Measurements from ENCODE around the gene GPR25.

Gene GPR25

DNA sequence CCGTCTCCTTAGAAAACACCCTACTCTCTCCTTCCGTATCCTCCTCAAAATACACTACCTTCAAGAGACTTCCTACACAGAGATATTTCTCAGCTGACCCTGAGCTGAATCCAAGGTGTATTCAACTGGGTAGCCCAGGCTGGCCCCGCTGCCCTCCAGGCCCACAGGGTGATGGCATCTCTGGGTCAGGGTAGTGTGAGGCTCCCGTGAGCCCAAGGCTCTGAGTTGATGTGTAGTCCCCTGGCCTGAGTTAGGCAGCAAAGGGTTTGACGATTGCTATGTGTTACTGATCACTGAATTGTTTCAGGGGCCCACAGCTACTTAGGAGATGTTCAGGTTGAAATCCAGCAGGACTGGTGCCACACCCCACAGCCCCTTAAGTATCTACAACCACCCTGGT, 28.6 kb downstream of the GPR25 start:
- Histone ChIP-seq H3K9ac (ENCODE audit: low read depth, low read length, poor library complexity) (no peak overlapping the region), H3K9me3 (replicated peaks in 1 of 2; ENCODE audit: control insufficient read depth in 2 of 2, insufficient read depth in 1 of 2, low read depth in 1 of 2, low read length in 2 of 2) (no peaks in the 10 kb centered on the region), H3K27ac (replicated peaks; ENCODE audit: low read length) (no peak overlapping the region), H2BK5ac (ENCODE audit: low read length) (no peak overlapping the region), H3K18ac (ENCODE audit: low read length) (no peak overlapping the region), H2BK120ac (ENCODE audit: low read depth, low read length) (no peak overlapping the region), H3K36me3 (replicated peaks in 1 of 2; ENCODE audit: control insufficient read depth in 2 of 2, insufficient read depth in 2 of 2, low read length in 2 of 2) (peaks cover 51 to 96% of the 10 kb centered on the region in 2 donors), H2AFZ (ENCODE audit: low read length) (no peak overlapping the region), H2BK15ac (ENCODE audit: low read length) (no peak overlapping the region), H2BK12ac (ENCODE audit: low read length) (no peak overlapping the region), H3K14ac (ENCODE audit: low read length) (no peak overlapping the region), H3K79me1 (ENCODE audit: low read depth, low read length) (peaks cover 9% of the 10 kb centered on the region), H3K23ac (ENCODE audit: low read depth, low read length, poor library complexity) (no peak overlapping the region), H3K4me2 (ENCODE audit: insufficient read depth, low read length, poor library complexity, severe bottlenecking) (no peak overlapping the region), H3K4me1 (ENCODE audit: control insufficient read depth in 2 of 2, insufficient read depth in 1 of 2, low read depth in 1 of 2, low read length in 2 of 2) (peaks cover 2 to 7% of the 10 kb centered on the region in 2 donors), H3K4ac (ENCODE audit: low read length) (no peak overlapping the region), H4K91ac (ENCODE audit: low read depth, low read length, poor library complexity) (no peak overlapping the region), H3K4me3 (ENCODE audit: low read length in 2 of 2) (no peak overlapping the region), H2AK5ac (ENCODE audit: low read depth, low read length) (no peak overlapping the region), H3K27me3 (ENCODE audit: control insufficient read depth in 3 of 3, insufficient read depth in 3 of 3, low read depth in 1 of 3, low read length in 3 of 3) (no peaks in the 10 kb centered on the region), H4K8ac (ENCODE audit: low read depth, low read length) (no peak overlapping the region)
- no peak for DNase-seq (ENCODE audit: low spot score)
- 100% methylated on average over 1 of the region's 5 CpGs; no CpG with 5 or more reads in 1 of the 2 donors for WGBS, 2 donors (ENCODE audit: extremely low coverage in 2 of 2, insufficient read length in 2 of 2, insufficient replicate concordance in 1 of 2)

DNA sequence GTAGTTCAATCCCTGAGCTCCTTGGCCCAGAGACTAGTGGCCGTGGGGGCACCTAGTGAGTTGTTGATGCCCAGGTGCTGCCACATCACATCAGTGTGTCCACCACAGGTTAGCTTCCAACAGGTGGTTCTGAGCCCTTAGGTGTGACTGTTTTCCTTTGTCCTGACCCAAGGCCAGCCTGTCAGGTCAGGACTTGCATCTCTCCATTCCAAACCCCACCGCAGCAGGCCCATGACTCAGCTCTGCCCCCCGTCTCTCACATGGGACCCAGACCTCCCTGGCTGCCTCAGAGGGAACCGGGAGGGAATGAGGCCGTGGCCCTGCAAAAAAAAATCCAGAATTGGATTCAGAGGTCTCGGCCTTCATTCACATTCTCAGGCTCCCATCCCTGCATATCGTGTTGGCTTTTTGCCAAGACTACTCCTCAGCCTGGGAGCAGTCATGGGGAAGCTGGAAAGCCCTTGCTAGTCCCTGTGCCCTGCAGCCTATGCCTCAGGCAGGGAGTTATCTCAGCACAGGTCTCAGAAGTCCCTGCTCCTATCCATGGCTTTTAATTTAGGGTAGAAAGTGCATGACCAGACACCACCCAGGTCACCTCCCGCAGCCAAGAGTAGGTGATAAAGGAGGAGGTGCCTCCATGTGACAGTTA, 29.1 kb downstream of the GPR25 start:
- no peak overlapping the region for H3K9ac ChIP-seq (ENCODE audit: low read depth, low read length, poor library complexity)
- H3K27me3 ChIP-seq (ENCODE audit: control insufficient read depth in 3 of 3, insufficient read depth in 3 of 3, low read depth in 1 of 3, low read length in 3 of 3) = no peaks in the 10 kb centered on the region
- H3K36me3 ChIP-seq (replicated peaks in 1 of 2; ENCODE audit: control insufficient read depth in 2 of 2, insufficient read depth in 2 of 2, low read length in 2 of 2) = peaks cover 53 to 96% of the 10 kb centered on the region in 2 donors
- H4K91ac ChIP-seq (ENCODE audit: low read depth, low read length, poor library complexity) = no peak overlapping the region
- H3K14ac ChIP-seq (ENCODE audit: low read length) = no peak overlapping the region
- peaks cover 0 to 3% of the 10 kb centered on the region in 2 donors for H3K4me1 ChIP-seq (ENCODE audit: control insufficient read depth in 2 of 2, insufficient read depth in 1 of 2, low read depth in 1 of 2, low read length in 2 of 2)
- no peak overlapping the region for H3K23ac ChIP-seq (ENCODE audit: low read depth, low read length, poor library complexity)
- no CpG with 5 or more reads among the region's 8 CpGs for WGBS, 2 donors (ENCODE audit: extremely low coverage in 2 of 2, insufficient read length in 2 of 2, insufficient replicate concordance in 1 of 2)
- no peak overlapping the region for H3K18ac ChIP-seq (ENCODE audit: low read length)
- no peak overlapping the region for H2BK12ac ChIP-seq (ENCODE audit: low read length)
- H2BK120ac ChIP-seq (ENCODE audit: low read depth, low read length) = no peak overlapping the region
- H2BK5ac ChIP-seq (ENCODE audit: low read length) = no peak overlapping the region
- H4K8ac ChIP-seq (ENCODE audit: low read depth, low read length) = no peak overlapping the region
- no peak overlapping the region for H2BK15ac ChIP-seq (ENCODE audit: low read length)
- H3K4ac ChIP-seq (ENCODE audit: low read length) = no peak overlapping the region
- no peak overlapping the region for H3K4me3 ChIP-seq (ENCODE audit: low read length in 2 of 2)
- no peak for DNase-seq (ENCODE audit: low spot score)
- no peak overlapping the region for H2AK5ac ChIP-seq (ENCODE audit: low read depth, low read length)
- no peak overlapping the region for H3K4me2 ChIP-seq (ENCODE audit: insufficient read depth, low read length, poor library complexity, severe bottlenecking)
- H2AFZ ChIP-seq (ENCODE audit: low read length) = no peak overlapping the region
- H3K27ac ChIP-seq (replicated peaks; ENCODE audit: low read length) = no peak overlapping the region
- H3K79me1 ChIP-seq (ENCODE audit: low read depth, low read length) = peaks cover 9% of the 10 kb centered on the region
- H3K9me3 ChIP-seq (replicated peaks in 1 of 2; ENCODE audit: control insufficient read depth in 2 of 2, insufficient read depth in 1 of 2, low read depth in 1 of 2, low read length in 2 of 2) = no peaks in the 10 kb centered on the region

DNA sequence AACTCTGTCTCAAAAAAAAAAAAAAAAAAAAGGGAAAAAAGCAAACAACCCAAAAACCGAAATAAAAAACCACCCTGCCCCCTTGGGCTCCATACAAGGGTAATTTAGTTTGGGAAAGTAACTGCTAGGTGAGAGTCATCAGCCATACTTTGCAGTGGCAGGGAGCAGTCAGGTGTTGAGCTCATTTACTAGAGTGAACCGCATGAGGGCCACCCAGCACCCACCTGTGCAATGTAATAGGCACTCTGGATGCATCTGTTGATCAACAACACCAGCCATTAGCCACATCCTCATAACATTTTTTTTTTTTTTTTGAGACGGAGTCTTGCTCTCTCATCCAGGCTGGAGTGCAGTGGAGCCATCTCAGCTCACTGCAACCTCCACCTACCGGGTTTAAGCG, 31.0 kb downstream of the GPR25 start:
- WGBS, 2 donors (ENCODE audit: extremely low coverage in 2 of 2, insufficient read length in 2 of 2, insufficient replicate concordance in 1 of 2) = no CpG with 5 or more reads among the region's 5 CpGs
- no peak overlapping the region for H3K27ac ChIP-seq (replicated peaks; ENCODE audit: low read length)
- no peaks in the 10 kb centered on the region for H3K79me1 ChIP-seq (ENCODE audit: low read depth, low read length)
- no peaks in the 10 kb centered on the region for H3K27me3 ChIP-seq (ENCODE audit: control insufficient read depth in 3 of 3, insufficient read depth in 3 of 3, low read depth in 1 of 3, low read length in 3 of 3)
- no peak overlapping the region for H3K9ac ChIP-seq (ENCODE audit: low read depth, low read length, poor library complexity)
- no peak overlapping the region for H2BK12ac ChIP-seq (ENCODE audit: low read length)
- no peaks in the 10 kb centered on the region for H3K9me3 ChIP-seq (replicated peaks in 1 of 2; ENCODE audit: control insufficient read depth in 2 of 2, insufficient read depth in 1 of 2, low read depth in 1 of 2, low read length in 2 of 2)
- no peak overlapping the region for H2AFZ ChIP-seq (ENCODE audit: low read length)
- H2AK5ac ChIP-seq (ENCODE audit: low read depth, low read length) = no peak overlapping the region
- no peak overlapping the region for H4K91ac ChIP-seq (ENCODE audit: low read depth, low read length, poor library complexity)
- H3K14ac ChIP-seq (ENCODE audit: low read length) = no peak overlapping the region
- H3K36me3 ChIP-seq (replicated peaks in 1 of 2; ENCODE audit: control insufficient read depth in 2 of 2, insufficient read depth in 2 of 2, low read length in 2 of 2) = peaks cover 61 to 96% of the 10 kb centered on the region in 2 donors
- no peak overlapping the region for H3K4ac ChIP-seq (ENCODE audit: low read length)
- H3K4me3 ChIP-seq (ENCODE audit: low read length in 2 of 2) = no peak overlapping the region
- no peak overlapping the region for H3K4me2 ChIP-seq (ENCODE audit: insufficient read depth, low read length, poor library complexity, severe bottlenecking)
- H2BK5ac ChIP-seq (ENCODE audit: low read length) = no peak overlapping the region
- H4K8ac ChIP-seq (ENCODE audit: low read depth, low read length) = no peak overlapping the region
- H2BK120ac ChIP-seq (ENCODE audit: low read depth, low read length) = no peak overlapping the region
- H3K23ac ChIP-seq (ENCODE audit: low read depth, low read length, poor library complexity) = no peak overlapping the region
- no peak overlapping the region for H3K18ac ChIP-seq (ENCODE audit: low read length)
- H3K4me1 ChIP-seq (ENCODE audit: control insufficient read depth in 2 of 2, insufficient read depth in 1 of 2, low read depth in 1 of 2, low read length in 2 of 2) = no peaks in the 10 kb centered on the region
- H2BK15ac ChIP-seq (ENCODE audit: low read length) = no peak overlapping the region
- no peak for DNase-seq (ENCODE audit: low spot score)

DNA sequence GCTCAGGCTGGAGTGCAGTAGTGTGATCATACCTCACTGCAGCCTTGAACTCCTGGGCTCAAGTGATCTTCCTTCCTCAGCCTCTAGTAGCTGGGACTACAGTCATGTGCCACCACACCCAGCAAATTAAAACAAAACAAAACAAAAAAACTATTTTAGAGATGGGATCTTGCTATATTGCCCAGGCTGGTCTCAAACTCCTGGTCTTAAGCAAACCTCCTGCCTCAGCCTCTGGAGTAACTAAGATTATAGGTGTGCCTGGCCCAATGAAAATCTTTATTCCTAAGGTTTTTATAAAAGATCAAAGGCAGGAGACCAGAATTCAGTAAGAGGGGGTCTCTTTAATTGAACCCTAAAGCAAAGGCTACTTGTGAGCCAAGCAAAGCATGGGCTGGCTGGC, 32.0 kb downstream of the GPR25 start:
- no peak overlapping the region for H3K4me3 ChIP-seq (ENCODE audit: low read length in 2 of 2)
- H3K9me3 ChIP-seq (replicated peaks in 1 of 2; ENCODE audit: control insufficient read depth in 2 of 2, insufficient read depth in 1 of 2, low read depth in 1 of 2, low read length in 2 of 2) = no peaks in the 10 kb centered on the region
- no peak overlapping the region for H3K4ac ChIP-seq (ENCODE audit: low read length)
- no peak overlapping the region for H2AFZ ChIP-seq (ENCODE audit: low read length)
- H3K23ac ChIP-seq (ENCODE audit: low read depth, low read length, poor library complexity) = no peak overlapping the region
- no peak overlapping the region for H4K91ac ChIP-seq (ENCODE audit: low read depth, low read length, poor library complexity)
- no peak overlapping the region for H2AK5ac ChIP-seq (ENCODE audit: low read depth, low read length)
- no peak overlapping the region for H4K8ac ChIP-seq (ENCODE audit: low read depth, low read length)
- no peak overlapping the region for H2BK12ac ChIP-seq (ENCODE audit: low read length)
- DNase-seq (ENCODE audit: low spot score) = no peak
- H3K9ac ChIP-seq (ENCODE audit: low read depth, low read length, poor library complexity) = no peak overlapping the region
- H3K4me2 ChIP-seq (ENCODE audit: insufficient read depth, low read length, poor library complexity, severe bottlenecking) = no peak overlapping the region
- H3K79me1 ChIP-seq (ENCODE audit: low read depth, low read length) = no peaks in the 10 kb centered on the region
- no peak overlapping the region for H3K14ac ChIP-seq (ENCODE audit: low read length)
- H3K4me1 ChIP-seq (ENCODE audit: control insufficient read depth in 2 of 2, insufficient read depth in 1 of 2, low read depth in 1 of 2, low read length in 2 of 2) = no peaks in the 10 kb centered on the region
- H2BK5ac ChIP-seq (ENCODE audit: low read length) = no peak overlapping the region
- H3K36me3 ChIP-seq (replicated peaks in 1 of 2; ENCODE audit: control insufficient read depth in 2 of 2, insufficient read depth in 2 of 2, low read length in 2 of 2) = peaks cover 58 to 96% of the 10 kb centered on the region in 2 donors
- H2BK120ac ChIP-seq (ENCODE audit: low read depth, low read length) = no peak overlapping the region
- H3K27ac ChIP-seq (replicated peaks; ENCODE audit: low read length) = no peak overlapping the region
- no peak overlapping the region for H3K18ac ChIP-seq (ENCODE audit: low read length)
- H3K27me3 ChIP-seq (ENCODE audit: control insufficient read depth in 3 of 3, insufficient read depth in 3 of 3, low read depth in 1 of 3, low read length in 3 of 3) = no peaks in the 10 kb centered on the region
- no peak overlapping the region for H2BK15ac ChIP-seq (ENCODE audit: low read length)
